Activated gamma-delta T cell treated with anti-CD3 and anti-CD28 coated beads, Interleukin-2, amount 50 U/mL, for 16 hours (primary cell): Measurements from ENCODE around the gene TMEM247.
"Not testable (repeated sequence)": the region's sequence is repeated elsewhere in the genome, so short reads cannot be mapped to it uniquely, and the experiment has no call there.

Experiments
- DNase-seq: peaks from one replicate; pipeline ENCODE4 v3.0.0-alpha.2; 2020; ENCODE audit warnings: low read depth

The TMEM247 gene

GRCh38 chr2:46512185-46512584, 32.8 kb downstream of the TMEM247 start:
- no peak for DNase-seq

GRCh38 chr2:46514738-46515137, 35.4 kb downstream of the TMEM247 start:
- no peak for DNase-seq

DNA sequence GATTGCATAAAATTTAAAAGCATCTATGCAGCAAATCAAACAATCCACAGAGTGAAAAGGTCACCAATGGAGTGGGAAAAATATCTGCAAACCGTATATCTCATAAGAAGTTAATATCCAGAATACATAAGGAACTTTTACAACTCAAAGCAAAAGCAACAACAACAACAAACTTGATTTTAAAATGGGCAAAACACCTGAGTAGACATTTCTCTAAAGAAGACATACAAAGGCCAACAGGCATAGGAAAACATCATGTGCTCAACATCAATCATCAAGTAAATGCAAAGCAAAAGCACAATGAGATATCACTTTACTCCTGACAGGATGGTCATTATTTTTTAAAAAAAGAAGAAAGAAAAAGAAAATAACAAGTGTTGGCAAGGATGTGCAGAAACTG, 38.1 kb downstream of the TMEM247 start:
- DNase-seq = no peak

DNA sequence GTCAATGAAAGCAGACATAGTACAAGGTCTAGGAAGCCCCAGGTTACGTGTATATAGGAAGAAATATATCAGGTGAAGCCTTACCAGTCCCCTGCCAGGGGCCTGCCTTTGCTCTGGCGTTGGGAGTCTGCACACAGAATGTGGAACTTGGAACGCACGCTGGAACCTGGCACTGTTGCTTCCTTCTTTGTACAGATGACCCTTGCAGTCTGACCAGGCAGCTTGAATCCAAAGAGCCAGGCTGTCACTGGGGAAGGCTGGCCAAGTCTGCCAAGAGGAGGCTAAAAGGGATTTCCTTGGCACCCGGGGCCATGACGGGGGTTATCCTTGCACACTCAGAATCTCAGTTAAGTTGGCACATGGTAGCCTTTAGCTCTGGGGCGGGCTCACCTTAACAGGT, 39.5 kb downstream of the TMEM247 start:
- DNase-seq = no peak

DNA sequence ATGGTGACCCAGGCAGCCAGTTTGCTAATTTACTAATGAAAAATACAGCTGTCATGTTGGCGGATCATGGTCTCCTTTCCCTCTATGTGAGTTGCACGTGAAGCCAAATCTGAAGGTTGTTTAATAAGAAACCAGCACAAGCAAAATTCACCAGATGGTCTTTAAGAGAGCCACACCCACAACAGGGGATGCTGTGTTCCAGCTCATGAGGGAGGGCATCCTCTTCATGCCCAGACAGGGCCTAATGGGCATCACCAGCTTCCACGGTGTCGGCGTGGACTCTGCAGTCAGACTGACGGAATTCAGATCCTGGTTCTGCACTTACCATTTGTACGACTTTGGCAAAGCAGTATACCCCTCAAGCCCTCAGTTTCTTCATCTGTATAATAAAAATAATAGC, 39.9 kb downstream of the TMEM247 start:
- no peak for DNase-seq

- DNase-seq = no peak
Measured at GRCh38 chr2:46520130-46520711, 40.9 kb downstream of the TMEM247 start.

- no peak for DNase-seq
Measured at GRCh38 chr2:46521215-46521683, 41.9 kb downstream of the TMEM247 start.

DNA sequence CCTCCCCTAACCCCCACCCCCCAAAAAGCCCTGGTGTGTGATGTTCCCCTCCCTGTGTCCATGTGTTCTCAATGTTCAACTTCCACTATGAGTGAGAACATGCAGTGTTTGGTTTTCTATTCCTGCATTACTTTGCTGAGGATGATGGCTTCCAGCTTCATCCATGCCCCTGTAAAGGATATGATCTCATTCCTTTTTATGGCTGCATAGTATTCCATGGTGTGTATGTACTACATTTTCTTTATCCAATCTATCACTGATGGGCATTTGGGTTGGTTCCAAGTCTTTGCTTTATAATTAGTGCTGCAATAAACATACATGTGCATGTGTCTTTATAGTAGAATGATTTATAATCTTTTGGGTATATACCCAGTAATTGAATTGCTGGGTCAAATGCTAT, 43.0 kb downstream of the TMEM247 start:
- DNase-seq = not testable (repeated sequence)

DNA sequence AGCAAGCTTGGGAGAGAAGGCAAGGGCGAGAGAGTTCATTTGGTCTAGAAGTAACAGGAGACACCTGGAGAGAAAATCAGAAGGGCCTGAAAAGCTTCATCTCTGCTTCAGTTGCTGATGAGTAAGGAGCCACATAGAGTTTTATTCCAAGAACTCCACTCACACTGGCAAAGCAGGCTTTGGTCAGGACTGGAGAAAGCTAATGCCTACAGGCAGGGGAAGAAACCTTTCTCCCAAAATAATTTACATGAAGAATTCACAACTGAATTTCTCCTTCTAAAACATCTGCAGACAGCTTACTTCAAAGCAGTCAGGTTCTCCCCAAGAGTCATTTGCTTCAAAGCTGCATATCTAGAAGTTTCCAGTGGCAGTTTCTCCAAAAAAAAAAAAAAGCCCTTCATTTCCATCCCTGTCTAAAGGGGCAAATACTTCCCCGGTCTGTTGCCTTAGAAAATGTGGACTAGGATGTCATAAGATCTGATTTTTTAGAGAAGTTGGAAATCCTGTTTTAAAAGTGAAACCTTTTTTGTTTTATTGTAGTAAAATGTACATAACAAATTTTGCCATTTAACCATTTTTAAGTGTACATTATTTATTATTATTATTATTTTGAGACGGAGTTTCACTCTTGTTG, 46.3 kb downstream of the TMEM247 start:
- DNase-seq = no peak

DNA sequence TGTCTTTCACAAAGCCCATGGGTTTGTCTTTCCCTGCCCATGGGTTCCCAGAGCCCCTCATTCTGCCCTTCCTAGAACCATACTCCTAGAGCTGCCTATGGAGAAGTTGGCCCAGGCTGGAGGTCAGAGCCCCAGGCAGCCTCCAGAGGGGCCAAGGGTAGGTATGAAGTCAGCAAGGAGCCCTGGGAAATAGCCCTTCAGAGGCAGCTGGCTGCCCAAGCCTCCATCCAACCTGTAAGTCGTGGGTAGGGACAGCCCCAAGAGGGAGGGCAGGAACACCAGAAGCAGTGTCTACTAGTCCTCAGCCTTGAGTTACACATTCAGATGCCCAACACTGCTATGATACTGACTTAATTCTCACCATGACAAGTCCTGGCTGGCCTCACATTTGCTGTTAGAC, 49.5 kb downstream of the TMEM247 start:
- DNase-seq = no peak

GRCh38 chr2:46530639-46531038, 51.3 kb downstream of the TMEM247 start:
- DNase-seq = no peak

DNA sequence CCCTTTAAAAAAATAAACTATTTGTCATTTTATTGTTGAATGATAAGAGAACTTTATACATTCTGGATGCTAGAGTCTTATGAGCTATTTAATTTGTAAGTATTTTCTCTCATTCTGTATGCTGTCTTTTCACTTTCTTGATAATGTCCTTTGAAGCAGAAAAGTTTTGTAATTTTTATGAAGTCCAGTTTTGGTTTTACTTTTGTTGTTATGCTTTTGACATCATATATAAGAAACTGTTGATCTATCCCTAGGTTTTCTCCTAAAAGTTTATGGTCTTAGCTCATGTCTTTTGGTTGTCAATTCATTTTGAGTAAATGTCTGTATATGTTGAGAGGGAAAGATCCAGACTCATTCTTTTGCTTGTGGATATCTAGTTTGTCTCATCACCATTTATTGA, 52.5 kb downstream of the TMEM247 start:
- DNase-seq = no peak
